GM23248 (cell line): Measurements from ENCODE around the gene FBXO46. TPM values are rescaled to one million over a fixed set of nuclear protein-coding genes. Genes with fewer than 3 reads are reported as not detected.

Source experiments
- DNase-seq: peaks from one replicate; pipeline ENCODE4 v3.0.0-alpha.2; 2015
- H2AFZ ChIP-seq: fragments of 200-600 bp; sonication (generic); 2 replicates; pipeline ENCODE4 v1.6.1; 2016; ENCODE audit warnings: antibody characterized with exemption
- H3F3A ChIP-seq: fragments of 200-600 bp; sonication (generic); 2 replicates; pipeline ENCODE4 v1.6.1; 2016; ENCODE audit warnings: mild to moderate bottlenecking, antibody characterized with exemption, mixed run types; ENCODE audit not compliant: insufficient read depth
- H3K27ac ChIP-seq: fragments of 200-600 bp; sonication (generic); 2 replicates; pipeline ENCODE4 v1.5.1; 2016; ENCODE audit warnings: mild to moderate bottlenecking
- H3K27me3 ChIP-seq: fragments of 200-600 bp; sonication (generic); replicated peaks from 2 replicates; pipeline ENCODE4 v1.6.1; 2016; ENCODE audit warnings: mild to moderate bottlenecking; ENCODE audit not compliant: insufficient read depth
- H3K36me3 ChIP-seq: fragments of 200-600 bp; sonication (generic); 2 replicates; pipeline ENCODE4 v1.6.1; 2016; ENCODE audit warnings: low read depth, mild to moderate bottlenecking
- H3K4me1 ChIP-seq: fragments of 200-600 bp; sonication (generic); 2 replicates; pipeline ENCODE4 v1.6.1; 2016; ENCODE audit warnings: mild to moderate bottlenecking; ENCODE audit not compliant: insufficient read depth
- H3K4me2 ChIP-seq: fragments of 200-600 bp; sonication (generic); one replicate; pipeline ENCODE4 v1.6.1; 2016; ENCODE audit warnings: mild to moderate bottlenecking; ENCODE audit not compliant: unreplicated experiment
- H3K4me3 ChIP-seq: fragments of 200-600 bp; sonication (generic); 2 replicates; pipeline ENCODE4 v1.5.1; 2016; ENCODE audit warnings: mild to moderate bottlenecking
- H3K79me2 ChIP-seq: fragments of 200-600 bp; sonication (generic); 2 replicates; pipeline ENCODE4 v1.6.1; 2016; ENCODE audit warnings: mild to moderate bottlenecking; ENCODE audit not compliant: insufficient read depth
- H3K9ac ChIP-seq: fragments of 200-600 bp; sonication (generic); 2 replicates; pipeline ENCODE4 v1.6.1; 2016; ENCODE audit warnings: mild to moderate bottlenecking
- H3K9me2 ChIP-seq: fragments of 200-600 bp; sonication (generic); 2 replicates; pipeline ENCODE4 v1.6.1; 2016; ENCODE audit warnings: mixed run types, mild to moderate bottlenecking, moderate library complexity; ENCODE audit not compliant: insufficient read depth
- H3K9me3 ChIP-seq: fragments of 200-600 bp; sonication (generic); one replicate; pipeline ENCODE4 v1.6.1; 2017; ENCODE audit warnings: low read depth
- H4K20me1 ChIP-seq: fragments of 200-600 bp; sonication (generic); 2 replicates; pipeline ENCODE4 v1.6.0; 2016; ENCODE audit not compliant: insufficient read depth
- EZH2 ChIP-seq: fragments of 200-600 bp; sonication (generic); IDR thresholded peaks from 2 replicates; pipeline ENCODE4 v1.6.1; 2018; ENCODE audit warnings: antibody characterized with exemption, mild to moderate bottlenecking; ENCODE audit not compliant: insufficient read depth, poor library complexity, severe bottlenecking
- EZH2phosphoT487 ChIP-seq: fragments of 200-600 bp; sonication (generic); IDR thresholded peaks from 2 replicates; pipeline ENCODE4 v1.6.1; 2018; ENCODE audit warnings: antibody characterized with exemption, moderate library complexity, mild to moderate bottlenecking, low read depth; ENCODE audit not compliant: insufficient read depth
- WGBS, 2 experiments: methylation state at CpG; one replicate each; pipeline ENCODE4 v1.1.6; 2015 to 2017; ENCODE audit warnings: low lambda C conversion rate in 2 of 2, low coverage in 1 of 2; ENCODE audit errors: missing lambda C conversion rate in 2 of 2; 5-methylcytosine and 5-hydroxymethylcytosine counted together
- in situ Hi-C: fragments of 300-500 bp; cut with MboI; formaldehyde crosslinking; loops from 2 replicates; pipeline ENCODE4 v1.15.0; 2020
- polyA plus RNA-seq: library from polyadenylated mRNA; unstranded; fragments of >200 nt; fragmentation: Nextera tagmentation; extraction: Ambion mirVana; gene quantifications from 2 replicates; pipeline ENCODE4 v1.2.1, GENCODE V29; 2016
- total RNA-seq: library from RNA; depleted of rRNA; stranded (reverse); fragments of >200 nt; shearing (Covaris generic); gene quantifications from 2 replicates; pipeline ENCODE4 v1.2.3, GENCODE V29; 2014

FBXO46 gene
- total and polyA plus RNA-seq, 2 experiments from 2014 or later: 3.1 to 6.3 TPM

GRCh38 chr19:45682908-45683307, 47.8 kb downstream of the FBXO46 start:
- DNase-seq: no peak
- Histone ChIP-seq H3K9ac (no peak overlapping the region), H4K20me1 (no peaks in the 10 kb centered on the region), H3F3A (peaks cover 17% of the 10 kb centered on the region; the same call in 1 of the 2 replicates), H3K27ac (no peak overlapping the region), H3K9me2 (no peaks in the 10 kb centered on the region), H3K4me2 (no peak overlapping the region), H3K36me3 (peaks cover 7% of the 10 kb centered on the region; the same call in 1 of the 2 replicates), H3K4me3 (no peak overlapping the region), H2AFZ (no peak overlapping the region), H3K9me3 (no peaks in the 10 kb centered on the region), H3K79me2 (no peaks in the 10 kb centered on the region), H3K27me3 (no peaks in the 10 kb centered on the region), H3K4me1 (peaks cover under 1% of the 10 kb centered on the region; the same call in 1 of the 2 replicates)
- no peak for TF ChIP-seq EZH2phosphoT487
- in situ Hi-C loops: no loop called here
- 41 to 53% methylated on average over 5 of the region's 5 CpGs for WGBS, 2 experiments

- no peak overlapping the region for H3K27ac ChIP-seq
- DNase-seq: no peak
- H3K36me3 ChIP-seq: no peaks in the 10 kb centered on the region
- no peaks in the 10 kb centered on the region for H4K20me1 ChIP-seq
- H3F3A ChIP-seq: peaks cover 17% of the 10 kb centered on the region; the same call in 1 of the 2 replicates
- 63 to 67% methylated on average over 8 of the region's 8 CpGs for WGBS, 2 experiments
- H3K9me3 ChIP-seq: no peaks in the 10 kb centered on the region
- no peak overlapping the region for H3K4me3 ChIP-seq
- no peak overlapping the region for H3K9ac ChIP-seq
- H3K4me2 ChIP-seq: no peak overlapping the region
- no peaks in the 10 kb centered on the region for H3K9me2 ChIP-seq
- H3K27me3 ChIP-seq: peaks cover 5% of the 10 kb centered on the region
- H3K4me1 ChIP-seq: peaks cover 7% of the 10 kb centered on the region
- H2AFZ ChIP-seq: peak overlapping the region; percentile 97
- no peaks in the 10 kb centered on the region for H3K79me2 ChIP-seq
- in situ Hi-C loops: no loop called here
- TF ChIP-seq EZH2phosphoT487 (no peak), EZH2 (no peak)
These were observed 48.6 kb downstream of the FBXO46 start for GRCh38 chr19:45682117-45682516.

- in situ Hi-C loops: no loop called here
- Histone ChIP-seq H3K36me3 (no peaks in the 10 kb centered on the region), H3K9me3 (no peaks in the 10 kb centered on the region), H2AFZ (peak overlapping the region; percentile 97), H3K27me3 (peaks cover 8% of the 10 kb centered on the region), H3K79me2 (no peaks in the 10 kb centered on the region), H3K9me2 (no peaks in the 10 kb centered on the region), H3K4me1 (peaks cover 7% of the 10 kb centered on the region), H3K27ac (no peak overlapping the region), H3F3A (peaks cover 17% of the 10 kb centered on the region; the same call in 1 of the 2 replicates), H4K20me1 (no peaks in the 10 kb centered on the region), H3K4me3 (peak overlapping the region; percentile 71), H3K9ac (peak overlapping the region; percentile 65), H3K4me2 (peak overlapping the region; percentile 65)
- DNase-seq: peak; percentile 88
- TF ChIP-seq EZH2: no peak
- no peak for TF ChIP-seq EZH2phosphoT487
- 2 to 3% methylated on average over 45 to 50 of the region's 51 CpGs for WGBS, 2 experiments
These were observed 49.2 kb downstream of the FBXO46 start for GRCh38 chr19:45681391-45682015.

- 9% methylated on average over 43 to 49 of the region's 49 CpGs for WGBS, 2 experiments
- H3K4me2 ChIP-seq: peak overlapping the region; percentile 57
- H3K27ac ChIP-seq: no peak overlapping the region
- peak; percentile 59 for DNase-seq
- TF ChIP-seq EZH2phosphoT487: no peak
- TF ChIP-seq EZH2: no peak
- in situ Hi-C loops: no loop called here
- no peaks in the 10 kb centered on the region for H3K79me2 ChIP-seq
- no peak overlapping the region; the same call in 1 of the 2 replicates for H3K4me3 ChIP-seq
- H4K20me1 ChIP-seq: no peaks in the 10 kb centered on the region
- peaks cover 10% of the 10 kb centered on the region for H3K27me3 ChIP-seq
- no peaks in the 10 kb centered on the region for H3K36me3 ChIP-seq
- H3K9me2 ChIP-seq: no peaks in the 10 kb centered on the region
- H3K9me3 ChIP-seq: no peaks in the 10 kb centered on the region
- H3K4me1 ChIP-seq: peaks cover 7% of the 10 kb centered on the region
- H3F3A ChIP-seq: peaks cover 5% of the 10 kb centered on the region; the same call in 1 of the 2 replicates
- no peak overlapping the region for H3K9ac ChIP-seq
- H2AFZ ChIP-seq: 0 out of 2 replicates have a peak overlapping the region, but pooled peaks have one; percentile 14
These were observed 53.1 kb downstream of the FBXO46 start for GRCh38 chr19:45677351-45678230.
